ENCODE data around the gene PACSIN2.
"Not testable (repeated sequence)": the region's sequence is repeated elsewhere in the genome, so short reads cannot be mapped to it uniquely, and the experiment has no call there.

PACSIN2 gene

DNA sequence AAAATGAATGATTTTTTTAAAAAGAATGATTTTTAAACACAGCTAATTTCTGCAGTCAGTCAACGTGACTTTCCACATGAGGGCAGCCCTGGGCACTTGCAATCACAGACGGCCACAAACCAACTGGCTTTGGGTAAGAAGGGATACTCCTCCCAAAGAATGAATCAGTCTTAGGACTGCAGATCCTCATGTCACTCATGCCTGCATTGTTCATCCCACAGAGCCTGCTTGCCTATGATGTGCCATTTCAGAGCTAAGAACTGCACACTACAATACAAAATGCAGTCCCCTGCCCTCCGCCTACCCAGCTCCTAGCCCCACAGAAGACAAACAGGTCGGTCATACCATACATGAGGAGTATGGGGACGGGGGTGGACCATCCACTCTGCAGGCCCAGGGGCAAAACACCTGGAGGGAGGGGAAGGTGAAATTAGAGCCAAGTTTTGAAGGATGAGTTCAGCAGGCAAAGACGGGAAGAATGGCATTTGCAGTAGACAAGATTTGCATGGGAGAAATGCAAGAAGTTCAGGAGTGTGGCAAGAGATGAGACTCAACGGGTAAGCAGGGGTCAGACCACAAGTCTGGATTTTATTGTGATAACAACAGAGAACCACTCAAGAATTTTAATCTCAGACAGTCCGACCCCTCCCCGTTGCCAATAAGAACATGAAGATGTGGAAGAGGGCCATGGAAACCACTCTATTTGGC is 24.7 kb downstream of the PACSIN2 start:
- DNase-seq, result no peak

DNA sequence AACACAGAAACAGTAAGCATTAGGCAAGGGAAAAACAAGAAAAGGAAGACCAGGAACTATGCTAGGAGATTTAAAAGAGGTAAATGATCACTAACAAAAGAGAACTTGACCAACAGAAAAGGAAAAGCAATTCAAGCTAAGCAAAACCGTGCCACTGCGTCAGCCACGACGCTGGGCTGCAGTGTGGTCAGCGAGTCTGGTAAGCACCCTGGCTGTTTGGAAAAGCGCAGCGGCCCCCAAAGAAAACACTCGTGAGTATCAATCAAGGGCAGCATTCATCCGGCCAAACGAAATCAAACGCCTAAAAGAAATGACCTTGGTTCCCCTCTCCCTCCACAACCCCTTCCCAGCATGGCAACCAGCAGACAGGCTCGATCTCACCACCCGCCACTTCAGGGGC is 28.8 kb downstream of the PACSIN2 start:
- DNase-seq, result no peak

DNA sequence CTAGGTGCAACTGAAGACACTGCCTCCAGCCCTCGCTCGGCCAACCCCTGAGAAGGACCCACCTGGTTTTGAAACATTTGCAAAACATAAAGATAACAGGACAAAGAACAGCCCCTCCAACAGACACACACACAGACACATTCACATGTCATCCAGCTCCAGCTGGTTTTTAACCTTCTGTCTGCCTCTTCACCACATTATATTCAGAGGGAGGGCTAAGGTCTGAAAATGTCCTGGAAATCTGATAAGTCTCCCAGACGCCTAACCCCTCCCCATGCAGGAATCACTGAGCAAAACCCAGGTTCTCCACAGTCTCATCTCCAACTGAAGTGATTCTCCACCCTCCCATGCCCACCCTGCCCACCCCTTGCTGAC is 29.4 kb downstream of the PACSIN2 start:
- DNase-seq, result no peak

DNA sequence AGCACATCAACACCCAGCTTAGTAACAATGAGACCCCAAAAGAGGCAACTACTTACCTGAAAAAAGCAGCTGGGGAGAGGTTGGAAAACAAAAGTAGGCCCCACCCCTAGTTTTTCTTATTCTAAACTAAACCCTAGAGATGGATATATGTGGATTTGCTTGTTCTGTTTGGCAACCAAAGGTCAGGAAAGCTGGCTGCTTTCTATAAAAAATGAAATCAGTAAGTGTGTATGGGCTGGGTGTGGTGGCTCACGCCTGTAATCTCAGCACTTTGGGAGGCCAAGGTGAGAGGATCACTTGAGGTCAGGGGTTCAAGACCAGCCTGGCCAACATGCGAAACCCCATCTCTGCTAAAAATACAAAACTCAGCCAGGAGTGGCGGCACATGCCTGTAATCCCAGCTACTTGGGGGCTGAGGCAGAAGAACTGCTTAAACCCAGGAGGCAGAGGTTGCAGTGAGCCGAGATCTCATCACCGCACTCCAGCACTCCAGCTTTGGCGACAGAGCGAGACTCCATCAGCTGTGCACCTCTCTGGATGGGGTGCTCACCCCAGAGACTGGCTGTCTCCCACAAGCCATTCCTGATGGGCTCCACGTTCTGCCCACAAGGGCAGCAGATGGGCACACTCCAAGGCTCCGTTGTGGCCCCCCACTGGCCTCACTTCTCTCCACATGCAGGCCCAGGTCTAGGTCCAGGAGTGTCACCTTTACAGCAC is 30.0 kb downstream of the PACSIN2 start:
- no peak for DNase-seq

DNA sequence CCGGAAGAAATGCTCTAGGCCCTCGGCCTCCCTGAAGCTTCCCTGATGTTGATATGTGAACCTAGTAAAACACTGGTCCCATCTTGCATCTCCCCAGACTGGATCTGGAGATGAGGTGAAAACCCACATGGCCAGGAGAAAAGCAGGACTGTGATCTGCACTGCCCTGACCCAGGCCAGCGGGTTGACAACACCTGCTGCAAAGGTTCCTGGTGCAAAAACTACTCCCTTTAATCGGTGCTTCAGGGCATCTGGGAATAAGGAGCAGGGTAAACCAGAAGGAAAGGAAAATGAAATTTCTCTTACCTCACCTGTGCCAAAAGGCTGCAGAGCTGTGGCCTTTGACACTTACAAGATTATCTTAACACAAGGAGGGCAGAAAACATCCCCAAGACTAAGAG is 30.6 kb downstream of the PACSIN2 start:
- DNase-seq, result no peak

DNA sequence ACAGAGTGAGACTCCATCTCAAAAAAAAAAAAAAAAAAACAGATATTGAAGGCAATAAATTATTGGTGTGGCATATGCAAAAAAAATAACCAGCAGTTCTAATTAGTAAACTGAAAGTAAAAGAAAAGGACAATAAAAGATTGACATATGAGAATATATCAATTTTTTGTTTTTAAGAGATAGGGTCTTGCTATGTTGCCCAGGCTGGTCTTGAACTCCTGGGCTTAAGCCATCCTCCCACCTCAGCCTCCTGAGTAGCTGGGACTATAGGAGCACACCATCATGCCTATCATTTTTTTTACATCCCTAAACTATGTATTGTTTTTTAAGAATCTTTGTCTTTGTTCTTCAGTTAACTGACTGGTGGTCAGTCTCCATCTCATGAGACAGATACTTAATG is 31.5 kb downstream of the PACSIN2 start:
- no peak for DNase-seq

DNA sequence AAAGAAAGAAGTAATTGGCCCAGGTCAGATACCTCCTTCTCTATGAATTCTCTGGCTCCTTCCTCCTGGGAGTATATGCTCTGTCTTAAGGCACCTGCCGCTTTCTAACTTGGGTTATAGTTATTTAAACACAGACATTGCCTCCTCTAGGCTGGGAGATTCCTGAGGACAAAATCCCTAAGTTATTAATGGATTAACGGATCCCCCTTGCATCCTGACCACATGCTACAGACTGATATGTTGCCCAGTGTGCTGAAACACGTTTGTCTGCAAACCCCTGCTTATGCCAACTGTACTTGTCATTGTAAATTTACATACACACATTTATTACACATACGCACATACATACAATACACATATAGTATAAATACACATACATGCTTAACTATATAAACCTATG is 35.3 kb downstream of the PACSIN2 start:
- no peak for DNase-seq

DNA sequence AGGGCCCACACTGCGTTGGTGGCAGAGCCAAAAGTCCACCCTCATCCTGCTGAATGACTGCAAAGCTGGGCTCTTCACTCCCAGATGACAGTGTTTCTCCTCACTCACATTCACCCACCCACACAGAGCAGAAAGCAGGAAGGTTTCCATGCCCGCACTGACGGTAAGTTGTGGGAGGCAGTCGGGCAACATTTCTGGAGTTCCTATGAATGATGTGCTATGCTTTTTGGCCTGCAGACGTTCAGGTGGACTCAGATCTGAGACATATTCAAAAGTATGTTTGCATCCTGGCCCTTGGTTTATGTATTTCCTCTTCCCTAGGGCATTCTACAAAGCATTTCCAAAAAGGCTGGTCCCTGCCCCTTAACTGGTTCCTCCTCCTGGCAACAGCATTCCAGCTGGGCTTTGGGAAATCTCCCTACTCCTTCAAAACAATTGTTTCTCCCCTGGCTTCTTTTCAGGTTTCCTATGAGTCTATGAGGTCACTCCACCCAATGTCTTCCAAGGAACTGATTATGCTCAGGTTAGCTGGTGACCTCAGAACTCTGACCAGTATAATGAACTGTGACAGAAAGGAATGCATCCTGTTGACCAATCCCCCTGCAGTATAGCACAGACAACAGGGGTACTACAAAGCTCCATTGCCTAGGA is 36.4 kb downstream of the PACSIN2 start:
- DNase-seq, result no peak

DNA sequence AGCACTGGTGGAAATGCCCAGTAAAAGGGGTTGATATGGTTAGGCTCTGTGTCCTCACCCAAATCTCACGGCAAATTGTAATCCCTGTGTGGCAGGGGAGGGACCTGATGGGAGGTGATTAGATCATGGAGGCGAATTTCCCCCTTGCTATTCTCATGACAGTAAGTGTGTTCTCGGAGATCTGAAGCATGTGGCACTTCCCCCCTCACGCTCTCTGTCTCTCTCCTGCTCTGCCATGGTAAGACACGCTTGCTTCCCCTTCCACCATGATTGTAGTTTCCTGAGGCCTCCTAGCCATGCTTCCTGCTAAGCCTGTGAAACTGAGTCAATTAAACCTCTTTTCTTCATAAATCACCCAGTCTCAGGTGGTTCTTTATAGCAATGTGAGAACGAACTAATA is 37.4 kb downstream of the PACSIN2 start:
- no peak for DNase-seq

DNA sequence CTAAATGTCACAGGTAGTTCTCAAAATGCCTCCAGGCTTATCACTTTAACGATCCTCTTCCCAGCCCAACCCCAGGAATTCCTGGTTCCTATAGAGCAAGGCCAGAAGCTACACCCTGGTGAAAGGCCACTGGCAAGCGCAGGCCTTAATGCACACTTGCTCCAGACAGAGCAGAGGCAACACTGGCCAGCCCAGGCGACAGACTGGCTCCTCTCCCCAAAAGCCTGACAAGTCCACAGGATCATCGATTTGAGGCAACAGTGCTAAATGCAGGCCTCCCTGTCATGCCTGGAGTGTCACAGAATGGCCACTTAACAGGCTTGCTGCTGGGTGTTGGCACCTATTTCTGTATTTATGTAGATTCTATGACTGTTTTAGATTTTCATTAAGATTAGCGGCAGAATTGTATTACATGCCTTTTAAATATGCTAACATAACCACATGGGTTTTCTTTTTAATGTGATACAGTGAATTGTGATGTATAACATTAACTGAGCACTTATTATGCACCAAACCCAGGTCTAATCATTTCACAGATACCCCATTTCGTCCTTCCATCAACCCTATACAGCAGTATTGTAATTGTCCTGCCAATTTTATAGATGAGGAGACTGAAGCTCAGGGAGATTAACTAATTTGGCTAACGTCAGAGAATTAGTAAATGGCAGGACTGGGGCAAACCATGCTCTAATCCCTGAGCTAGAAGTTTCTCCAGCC is 38.6 kb downstream of the PACSIN2 start:
- no peak for DNase-seq

DNA sequence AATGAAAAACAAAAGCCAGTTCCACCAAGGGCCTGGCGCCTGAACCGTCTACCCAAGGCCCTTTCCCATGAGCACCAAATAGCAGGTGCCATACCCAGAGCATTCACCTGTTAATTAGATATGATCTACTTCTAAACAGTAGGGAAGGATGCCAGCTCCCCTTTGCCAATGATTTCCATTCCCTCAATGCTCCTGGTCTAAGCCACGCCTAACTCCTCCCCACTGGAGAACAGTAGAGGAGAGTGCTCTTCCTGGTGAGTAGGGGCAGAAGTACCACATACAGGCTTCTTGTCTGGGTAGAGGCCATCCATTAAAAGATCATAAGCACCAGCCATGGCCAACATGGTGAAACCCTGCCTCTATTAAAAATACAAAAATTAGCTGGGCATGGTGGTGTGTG is 40.7 kb downstream of the PACSIN2 start:
- DNase-seq, result no peak

DNA sequence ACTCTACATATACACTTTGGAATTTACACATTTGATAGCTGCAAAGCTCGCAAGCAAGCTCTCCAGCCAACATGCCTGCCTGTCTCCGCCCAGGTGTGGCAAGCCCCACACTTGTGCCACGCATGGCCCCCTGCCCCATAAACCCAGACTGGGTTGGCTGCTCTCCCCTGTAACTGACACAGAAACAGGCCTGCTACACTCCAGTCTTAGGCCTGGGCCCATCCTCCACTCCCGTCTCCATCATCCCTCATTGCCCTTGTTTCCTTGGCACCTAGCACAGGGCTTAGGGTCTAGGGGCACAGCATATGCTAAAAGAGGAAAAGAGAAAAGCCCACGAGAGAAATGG is 41.4 kb downstream of the PACSIN2 start:
- DNase-seq, result no peak

DNA sequence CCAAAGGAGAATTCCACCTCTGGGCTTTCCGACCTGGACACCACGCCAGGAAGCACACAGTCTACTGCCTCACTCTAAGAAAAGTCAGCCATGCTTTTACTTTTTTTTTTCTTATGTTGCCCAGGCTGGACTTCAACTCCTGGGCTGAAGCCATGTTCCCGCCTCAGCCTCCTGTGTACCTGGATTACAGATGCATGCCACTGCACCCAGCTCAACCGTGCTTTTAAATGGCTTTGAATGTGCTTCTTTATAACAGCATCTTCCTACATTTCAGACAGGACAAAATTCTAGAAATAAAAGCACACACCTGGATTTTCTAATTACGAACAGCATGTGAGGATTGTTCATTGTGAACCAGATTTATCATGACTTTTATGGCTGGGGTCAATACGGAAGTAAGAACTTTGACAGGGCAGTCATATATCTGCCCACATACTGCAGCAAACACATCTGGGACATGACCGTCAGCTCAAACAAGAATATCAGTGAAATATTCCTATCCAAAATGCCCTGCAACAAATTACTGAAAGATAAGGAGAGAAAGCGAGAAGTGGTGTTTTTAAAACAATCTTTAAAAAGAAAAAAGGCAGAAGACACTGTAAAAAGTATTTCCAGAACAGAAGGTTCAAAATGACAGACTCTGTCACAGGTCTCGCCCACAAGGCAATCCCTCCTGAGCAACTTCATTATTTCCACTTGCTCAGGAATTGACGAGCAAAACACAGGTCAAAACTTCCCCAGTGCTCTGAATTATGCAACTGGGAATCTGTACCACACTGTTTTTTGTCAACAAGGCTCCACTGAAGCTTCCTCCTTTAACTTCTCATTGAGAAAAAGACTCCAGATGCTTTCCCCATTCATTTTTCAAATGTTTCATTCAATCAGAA is 42.1 kb downstream of the PACSIN2 start:
- no peak for DNase-seq

DNA sequence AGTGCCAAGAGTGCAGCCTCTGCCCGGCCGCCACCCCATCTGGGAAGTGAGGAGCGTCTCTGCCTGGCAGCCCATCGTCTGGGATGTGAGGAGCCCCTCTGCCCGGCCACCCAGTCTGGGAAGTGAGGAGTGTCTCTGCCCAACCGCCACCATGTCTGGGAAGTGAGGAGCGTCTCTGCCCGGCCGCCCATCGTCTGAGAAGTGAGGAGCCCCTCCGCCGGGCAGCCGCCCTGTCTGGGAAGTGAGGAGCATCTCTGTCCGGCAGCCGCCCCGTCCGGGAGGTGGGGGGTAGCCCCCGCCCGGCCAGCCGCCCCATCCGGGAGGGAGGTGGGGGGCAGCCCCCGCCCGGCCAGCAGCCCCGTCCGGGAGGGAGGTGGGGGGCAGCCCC is 43.5 kb downstream of the PACSIN2 start:
- DNase-seq, result not testable (repeated sequence)

DNA sequence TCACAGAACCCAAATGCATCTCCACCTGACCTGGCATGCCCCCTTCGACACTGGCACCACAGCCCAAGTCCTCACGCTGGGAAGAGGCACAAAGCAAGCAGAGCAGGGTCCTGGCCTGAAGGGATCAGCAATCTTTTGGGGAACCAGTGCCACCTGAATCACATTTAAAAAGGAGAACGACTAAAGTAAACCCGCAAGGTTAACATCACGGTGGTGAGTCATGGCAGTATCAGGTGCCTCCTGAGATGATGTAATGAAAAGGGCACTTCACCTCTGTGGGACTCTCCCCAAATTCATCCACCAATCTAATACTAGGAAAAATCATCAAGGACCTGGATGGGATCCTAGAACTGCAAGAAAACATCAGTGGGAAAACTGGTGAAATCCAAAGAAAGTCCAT is 44.9 kb downstream of the PACSIN2 start:
- DNase-seq, result no peak

DNA sequence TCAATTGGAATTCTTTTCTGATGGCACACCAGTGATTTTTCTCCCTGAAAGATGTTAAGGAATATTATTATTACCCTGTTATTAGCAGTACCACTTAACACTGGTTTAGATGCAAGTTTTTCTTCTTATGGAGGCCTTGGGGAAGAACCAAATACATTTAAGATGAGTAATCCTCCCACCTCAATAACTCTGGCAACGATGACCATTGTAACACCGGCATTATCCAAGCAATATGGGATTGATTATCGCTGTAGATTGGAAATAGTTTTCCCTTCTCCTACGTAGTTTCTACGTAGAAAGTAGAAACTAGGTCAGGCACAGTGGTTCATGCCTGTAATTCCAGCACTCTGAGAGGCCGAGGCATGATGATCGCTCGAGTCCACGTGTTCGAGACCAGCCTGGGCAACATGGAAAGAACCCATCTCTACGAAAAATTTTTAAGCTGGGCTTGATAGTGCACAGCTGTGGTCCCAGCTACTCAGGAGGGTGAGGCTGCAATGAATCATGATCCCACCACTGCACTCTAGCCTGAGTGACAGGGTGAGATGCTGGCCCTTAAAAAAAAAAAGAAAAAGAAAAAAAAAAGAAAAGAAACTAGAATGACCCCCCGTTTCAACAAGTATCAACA is 45.5 kb downstream of the PACSIN2 start:
- DNase-seq, result no peak

DNA sequence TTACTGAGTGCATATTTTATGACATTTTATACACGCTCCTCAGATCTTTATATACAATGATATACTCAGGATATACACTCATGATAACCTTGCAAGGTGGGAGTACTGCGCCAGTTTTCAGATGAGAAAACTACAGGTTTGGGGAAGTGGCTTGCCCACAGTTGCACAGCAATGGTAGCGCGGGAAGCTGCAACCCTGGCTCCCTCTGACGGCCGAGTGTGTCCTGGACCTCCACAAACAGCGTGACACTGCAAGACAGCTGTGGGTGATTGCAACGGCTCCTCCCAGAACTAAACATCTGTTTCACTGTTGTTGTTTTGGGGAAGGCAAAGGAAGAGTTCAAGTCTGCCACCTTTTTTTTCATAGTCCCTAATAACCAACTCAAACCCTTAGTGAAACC is 47.0 kb downstream of the PACSIN2 start:
- no peak for DNase-seq

DNA sequence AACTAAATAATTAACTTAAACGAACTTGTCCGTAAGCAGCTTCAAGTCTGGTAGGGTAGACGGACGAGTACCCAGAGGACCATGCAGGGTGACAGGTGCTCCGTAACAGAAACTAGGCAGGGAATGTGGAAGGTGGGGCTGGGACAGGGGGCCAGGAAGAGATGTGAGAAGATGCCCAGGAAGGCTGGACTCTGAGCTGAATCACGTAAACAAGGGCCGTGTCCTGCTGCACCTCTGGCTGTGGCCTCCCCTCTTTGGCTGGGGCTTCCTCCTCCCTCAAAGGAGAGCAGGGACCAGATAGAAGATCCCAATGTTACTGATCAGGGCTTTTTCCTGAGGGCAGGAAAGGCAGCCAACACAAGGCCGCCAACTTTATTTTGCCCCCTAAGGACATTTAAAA is 47.9 kb downstream of the PACSIN2 start:
- no peak for DNase-seq

DNA sequence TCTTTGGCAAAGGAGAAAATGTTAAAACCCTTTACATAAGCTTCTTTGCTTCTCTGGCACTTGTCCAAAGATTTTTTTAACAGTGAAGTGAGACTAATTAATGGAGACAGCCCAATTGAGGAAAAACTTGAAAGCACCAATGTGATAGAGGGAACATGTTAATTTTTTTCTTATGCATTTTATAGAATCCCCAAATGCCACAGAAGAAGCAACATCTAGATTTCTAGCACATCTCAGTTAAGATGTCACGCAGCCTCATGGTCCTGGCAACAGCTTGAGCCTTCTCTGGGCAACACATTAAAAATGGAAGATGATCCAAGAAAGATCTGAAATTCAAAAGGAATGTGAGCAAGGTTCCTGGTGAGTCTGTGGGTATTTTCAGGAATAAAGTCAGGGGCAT is 48.5 kb downstream of the PACSIN2 start:
- no peak for DNase-seq

DNA sequence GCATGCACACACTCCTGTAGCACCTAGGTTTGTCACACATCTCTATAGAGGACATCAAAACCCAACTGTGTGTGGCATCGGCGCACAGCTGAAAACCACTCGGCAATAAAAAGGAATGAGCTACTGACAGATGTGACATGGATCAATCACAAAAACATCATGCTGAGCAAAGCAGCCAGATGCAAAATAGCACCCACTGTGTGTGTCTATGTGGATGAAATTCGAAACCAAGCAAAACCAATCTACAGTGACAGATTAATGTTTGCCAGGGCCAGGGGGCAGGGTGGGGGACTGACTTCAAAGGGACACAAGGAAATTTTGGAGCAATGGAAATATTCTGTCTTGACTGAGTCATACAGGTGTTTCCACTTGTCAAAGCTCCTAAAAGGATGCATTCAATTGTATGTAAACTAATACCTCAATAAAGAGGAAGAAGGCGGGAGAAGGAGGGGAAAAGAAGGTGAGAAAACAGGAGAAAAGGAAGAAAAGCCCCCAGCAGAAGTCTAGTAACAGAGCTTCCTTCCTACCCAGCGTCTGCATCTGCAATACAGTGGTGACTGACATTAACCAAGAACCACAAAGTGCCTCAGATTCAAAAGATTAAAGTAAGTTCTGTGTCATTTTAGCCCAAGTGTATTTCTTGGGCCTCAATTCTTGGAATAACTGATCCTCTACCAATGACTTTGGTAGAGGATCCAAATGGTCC is 49.8 kb downstream of the PACSIN2 start:
- no peak for DNase-seq

DNA sequence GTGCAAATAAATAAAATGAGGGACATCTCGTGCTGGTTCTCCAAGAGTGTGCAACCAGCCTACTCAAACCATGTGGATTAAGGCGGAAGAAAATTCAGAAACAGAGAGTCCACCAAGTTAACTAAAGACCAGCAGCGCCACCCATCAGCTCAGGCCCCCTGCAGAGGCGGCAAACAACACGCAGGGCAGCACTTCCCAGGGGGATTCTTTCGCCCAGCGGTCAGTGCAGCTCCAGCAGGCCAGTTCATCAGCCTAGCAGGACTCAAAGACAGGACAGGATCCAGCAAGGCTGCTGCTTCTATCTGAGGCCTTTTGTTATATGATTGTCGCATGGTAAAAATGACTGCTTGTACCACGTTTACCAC is 51.7 kb downstream of the PACSIN2 start:
- DNase-seq, result no peak
